GM21447 (cell line): ENCODE results near the gene MDGA2.
"Not testable (repeated sequence)": the region's sequence is repeated elsewhere in the genome, so short reads cannot be mapped to it uniquely, and the experiment has no call there.

Experiments
- ATAC-seq: cut with Tn5 transposase; IDR thresholded peaks from one replicate; pipeline ENCODE4 v1.9.1; 2021; ENCODE audit not compliant: unreplicated experiment

Gene MDGA2

GRCh38 chr14:47624126-47624525, 51.3 kb downstream of the MDGA2 start:
- ATAC-seq, result not testable (repeated sequence)

GRCh38 chr14:47619392-47619791, 56.0 kb downstream of the MDGA2 start:
- ATAC-seq, result no peak

- ATAC-seq, result no peak
Measured at GRCh38 chr14:47606566-47606965, 68.8 kb downstream of the MDGA2 start.

GRCh38 chr14:47596860-47597259, 78.5 kb downstream of the MDGA2 start:
- no peak for ATAC-seq

GRCh38 chr14:47596232-47596631, 79.2 kb downstream of the MDGA2 start:
- no peak for ATAC-seq

GRCh38 chr14:47595552-47595951, 79.9 kb downstream of the MDGA2 start:
- ATAC-seq, result no peak

- ATAC-seq, result no peak
Measured at GRCh38 chr14:47590767-47591495, 84.5 kb downstream of the MDGA2 start.

GRCh38 chr14:47585447-47585846, 90.0 kb downstream of the MDGA2 start:
- no peak for ATAC-seq

- ATAC-seq, result no peak
Measured at GRCh38 chr14:47567273-47567672, 108.1 kb downstream of the MDGA2 start.

GRCh38 chr14:47557894-47558293, 117.5 kb downstream of the MDGA2 start:
- no peak for ATAC-seq

- no peak for ATAC-seq
Measured at GRCh38 chr14:47555333-47555732, 120.1 kb downstream of the MDGA2 start.

GRCh38 chr14:47549886-47550285, 125.5 kb downstream of the MDGA2 start:
- ATAC-seq, result no peak

GRCh38 chr14:47543459-47543858, 131.9 kb downstream of the MDGA2 start:
- no peak for ATAC-seq

GRCh38 chr14:47541662-47542061, 133.7 kb downstream of the MDGA2 start:
- no peak for ATAC-seq

- ATAC-seq, result no peak
Measured at GRCh38 chr14:47539031-47539461, 136.4 kb downstream of the MDGA2 start.

GRCh38 chr14:47536341-47536740, 139.1 kb downstream of the MDGA2 start:
- no peak for ATAC-seq

GRCh38 chr14:47526591-47527244, 148.7 kb downstream of the MDGA2 start:
- ATAC-seq, result no peak

GRCh38 chr14:47524524-47524923, 150.9 kb downstream of the MDGA2 start:
- ATAC-seq, result no peak

- no peak for ATAC-seq
Measured at GRCh38 chr14:47520382-47520781, 155.0 kb downstream of the MDGA2 start.

- ATAC-seq, result no peak
Measured at GRCh38 chr14:47511829-47512228, 163.6 kb downstream of the MDGA2 start.

GRCh38 chr14:47509957-47510356, 165.4 kb downstream of the MDGA2 start:
- ATAC-seq, result no peak

- no peak for ATAC-seq
Measured at GRCh38 chr14:47507861-47508260, 167.5 kb downstream of the MDGA2 start.

- no peak for ATAC-seq
Measured at GRCh38 chr14:47500369-47500768, 175.0 kb downstream of the MDGA2 start.
